HUES48 (cell line): ENCODE results near the gene MALAT1.

ENCODE experiments used
- H3K27ac ChIP-seq: one replicate; pipeline ENCODE4 v1.7.0; 2013; ENCODE audit warnings: low read depth, low read length, inconsistent platforms
- H3K27me3 ChIP-seq: 2 replicates; pipeline ENCODE4 v1.6.1; 2013; ENCODE audit warnings: mild to moderate bottlenecking, low read length; ENCODE audit not compliant: control insufficient read depth, insufficient read depth
- H3K36me3 ChIP-seq: 2 replicates; pipeline ENCODE4 v1.6.1; 2013; ENCODE audit warnings: low read length; ENCODE audit not compliant: control insufficient read depth, insufficient read depth
- H3K4me1 ChIP-seq: 2 replicates; pipeline ENCODE4 v1.6.1; 2013; ENCODE audit warnings: mild to moderate bottlenecking, low read length; ENCODE audit not compliant: control insufficient read depth, insufficient read depth
- H3K4me3 ChIP-seq: 2 replicates; pipeline ENCODE4 v1.5.1; 2013; ENCODE audit warnings: mild to moderate bottlenecking, low read depth, low read length
- H3K9ac ChIP-seq: 2 replicates; pipeline ENCODE4 v1.6.1; 2013; ENCODE audit warnings: mild to moderate bottlenecking, low read depth, low read length, moderate library complexity
- H3K9me3 ChIP-seq: 2 replicates; pipeline ENCODE4 v1.6.1; 2013; ENCODE audit warnings: low read length; ENCODE audit not compliant: control insufficient read depth, insufficient read depth

The MALAT1 gene

DNA sequence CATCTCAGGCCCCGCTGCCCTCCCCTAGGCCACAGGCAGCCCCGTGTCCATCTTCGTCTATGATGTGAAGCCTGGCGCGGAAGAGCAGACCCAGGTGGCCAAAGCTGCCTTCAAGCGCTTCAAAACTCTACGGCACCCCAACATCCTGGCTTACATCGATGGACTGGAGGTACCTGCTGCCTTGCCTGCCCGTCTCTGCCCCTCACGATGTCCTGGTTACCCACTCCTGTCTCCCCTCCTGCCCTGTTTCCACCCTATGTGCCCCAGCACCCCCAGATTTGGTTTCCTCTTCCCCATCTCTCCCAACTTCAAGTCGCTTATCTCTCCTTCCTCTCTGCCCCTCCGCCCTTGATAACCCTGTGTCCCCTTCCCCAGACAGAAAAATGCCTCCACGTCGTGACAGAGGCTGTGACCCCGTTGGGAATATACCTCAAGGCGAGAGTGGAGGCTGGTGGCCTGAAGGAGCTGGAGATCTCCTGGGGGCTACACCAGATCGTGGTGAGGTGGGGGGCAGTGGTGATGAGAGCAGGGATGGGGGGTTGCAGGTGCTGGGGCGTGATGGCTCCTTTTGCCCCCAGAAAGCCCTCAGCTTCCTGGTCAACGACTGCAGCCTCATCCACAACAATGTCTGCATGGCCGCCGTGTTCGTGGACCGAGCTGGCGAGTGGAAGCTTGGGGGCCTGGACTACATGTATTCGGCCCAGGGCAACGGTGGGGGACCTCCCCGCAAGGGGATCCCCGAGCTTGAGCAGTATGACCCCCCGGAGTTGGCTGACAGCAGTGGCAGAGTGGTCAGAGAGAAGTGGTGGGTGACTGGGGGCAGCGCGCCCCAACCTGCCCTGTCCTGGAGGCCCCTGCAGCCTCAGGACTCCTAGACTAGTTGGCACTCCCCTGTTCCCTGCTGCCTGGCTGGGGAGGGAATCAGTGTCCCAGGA, 27.0 kb downstream of the MALAT1 start:
- peak overlapping the region; percentile 85; the same call in 1 of the 2 replicates for H3K9ac ChIP-seq
- peaks cover 17% of the 10 kb centered on the region for H3K36me3 ChIP-seq
- H3K4me3 ChIP-seq: peak overlapping the region; percentile 91
- H3K4me1 ChIP-seq: peaks cover 4% of the 10 kb centered on the region; the same call in 1 of the 2 replicates
- H3K9me3 ChIP-seq: no peaks in the 10 kb centered on the region
- H3K27ac ChIP-seq: peak overlapping the region; percentile 84
- no peaks in the 10 kb centered on the region; the same call in 1 of the 2 replicates for H3K27me3 ChIP-seq

DNA sequence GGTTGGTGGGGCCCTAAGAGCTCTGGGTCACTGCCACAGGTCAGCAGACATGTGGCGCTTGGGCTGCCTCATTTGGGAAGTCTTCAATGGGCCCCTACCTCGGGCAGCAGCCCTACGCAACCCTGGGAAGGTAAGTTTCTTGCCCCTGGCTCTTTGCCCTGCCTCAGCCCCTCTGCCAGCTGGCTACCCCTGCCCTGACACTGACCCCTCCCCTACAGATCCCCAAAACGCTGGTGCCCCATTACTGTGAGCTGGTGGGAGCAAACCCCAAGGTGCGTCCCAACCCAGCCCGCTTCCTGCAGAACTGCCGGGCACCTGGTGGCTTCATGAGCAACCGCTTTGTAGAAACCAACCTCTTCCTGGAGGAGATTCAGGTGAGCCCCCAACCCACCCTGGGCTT, 27.9 kb downstream of the MALAT1 start:
- H3K36me3 ChIP-seq: peaks cover 27% of the 10 kb centered on the region
- H3K9me3 ChIP-seq: no peaks in the 10 kb centered on the region
- no peak overlapping the region for H3K27ac ChIP-seq
- H3K4me1 ChIP-seq: peaks cover 4% of the 10 kb centered on the region; the same call in 1 of the 2 replicates
- no peaks in the 10 kb centered on the region; the same call in 1 of the 2 replicates for H3K27me3 ChIP-seq
- no peak overlapping the region for H3K4me3 ChIP-seq
- no peak overlapping the region for H3K9ac ChIP-seq

DNA sequence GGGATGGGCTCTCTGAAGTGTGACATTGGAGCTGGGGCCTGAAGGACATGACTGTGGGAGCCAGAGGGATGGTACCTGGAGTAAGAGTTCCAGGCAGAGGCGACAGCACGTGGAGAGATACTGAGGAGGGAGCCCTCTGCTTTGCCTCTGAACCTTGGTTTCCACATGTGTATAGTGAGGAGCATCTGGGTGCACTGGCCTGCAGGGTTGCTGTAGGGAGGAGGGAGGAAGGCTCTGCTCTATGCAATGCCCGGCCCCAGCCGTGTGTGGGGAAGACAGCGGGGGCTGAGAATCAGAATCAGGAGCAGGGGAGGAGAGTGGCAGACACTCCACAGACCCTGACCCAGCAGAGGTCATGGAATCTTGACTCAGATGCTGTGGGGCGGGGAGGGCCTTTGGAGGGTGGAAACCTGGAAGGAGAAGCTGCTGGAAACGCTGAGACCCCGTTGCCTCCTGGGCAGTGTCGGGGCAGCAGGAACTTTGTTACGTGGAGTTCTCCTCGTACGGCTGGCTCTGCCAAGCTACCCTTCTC, 30.0 kb downstream of the MALAT1 start:
- Histone ChIP-seq H3K4me1 (peaks cover 4% of the 10 kb centered on the region; the same call in 1 of the 2 replicates), H3K9me3 (no peaks in the 10 kb centered on the region), H3K36me3 (peaks cover 43% of the 10 kb centered on the region), H3K9ac (no peak overlapping the region), H3K4me3 (no peak overlapping the region), H3K27me3 (no peaks in the 10 kb centered on the region; the same call in 1 of the 2 replicates), H3K27ac (no peak overlapping the region)

DNA sequence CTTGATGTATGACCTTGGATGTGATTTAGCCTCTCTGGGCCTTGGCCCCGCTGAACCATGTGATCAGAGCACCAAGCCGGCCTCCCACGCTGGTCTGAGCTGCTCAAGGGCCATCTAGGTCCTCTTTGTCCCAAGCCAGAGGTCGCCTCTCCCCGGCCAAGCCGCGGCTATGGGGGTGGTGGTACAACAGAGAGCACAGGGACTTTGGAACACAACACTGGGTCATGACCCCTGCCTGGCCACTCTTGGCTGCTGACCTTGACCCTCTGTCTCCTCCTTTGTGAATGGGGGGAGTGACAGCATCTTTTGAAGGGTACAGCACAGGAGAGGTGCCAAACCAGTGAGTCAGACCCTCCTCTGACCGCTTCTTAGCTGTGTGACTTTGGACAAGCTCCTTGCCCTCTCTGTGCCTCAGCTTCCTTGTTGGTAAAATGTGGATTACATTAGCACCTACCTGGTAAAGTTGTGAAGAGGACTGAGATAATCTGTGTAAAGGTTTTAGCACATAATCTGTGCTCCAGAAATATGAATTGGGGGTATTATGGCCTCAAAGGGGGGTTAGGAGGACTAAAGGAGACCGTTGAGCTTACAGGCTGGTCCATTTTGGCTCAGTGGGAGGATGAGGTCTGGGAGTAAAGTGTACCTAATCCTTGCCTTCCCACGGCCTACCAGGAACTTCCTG, 30.8 kb downstream of the MALAT1 start:
- H3K27ac ChIP-seq: no peak overlapping the region
- H3K9me3 ChIP-seq: no peaks in the 10 kb centered on the region

DNA sequence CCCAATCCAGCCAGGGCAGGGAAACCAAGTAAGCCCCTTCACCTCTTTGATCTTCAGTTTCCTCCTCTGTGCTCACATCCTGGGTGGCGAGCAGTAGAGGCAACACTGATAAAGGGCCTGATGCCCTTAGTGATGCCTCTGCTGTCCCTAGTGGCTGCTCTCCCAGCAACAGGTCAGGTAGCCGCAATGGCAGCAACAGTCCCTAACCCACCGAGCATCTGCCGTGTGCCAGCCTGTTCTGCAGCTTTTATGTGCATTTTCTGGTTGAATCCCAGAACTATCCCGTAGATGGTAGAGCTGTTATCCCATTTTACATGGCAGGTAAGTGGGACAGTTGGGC, 31.3 kb downstream of the MALAT1 start:
- H3K27ac ChIP-seq: no peak overlapping the region
- H3K27me3 ChIP-seq: no peaks in the 10 kb centered on the region
- H3K36me3 ChIP-seq: peaks cover 49% of the 10 kb centered on the region
- no peaks in the 10 kb centered on the region for H3K4me1 ChIP-seq
- H3K9me3 ChIP-seq: no peaks in the 10 kb centered on the region
- H3K4me3 ChIP-seq: no peak overlapping the region
- H3K9ac ChIP-seq: no peak overlapping the region

More for the DNA sequence above, 30.8 kb downstream of the MALAT1 start:
- H3K4me3 ChIP-seq: no peak overlapping the region
- no peak overlapping the region for H3K9ac ChIP-seq
- no peaks in the 10 kb centered on the region for H3K4me1 ChIP-seq
- no peaks in the 10 kb centered on the region for H3K27me3 ChIP-seq
- H3K36me3 ChIP-seq: peaks cover 44% of the 10 kb centered on the region

DNA sequence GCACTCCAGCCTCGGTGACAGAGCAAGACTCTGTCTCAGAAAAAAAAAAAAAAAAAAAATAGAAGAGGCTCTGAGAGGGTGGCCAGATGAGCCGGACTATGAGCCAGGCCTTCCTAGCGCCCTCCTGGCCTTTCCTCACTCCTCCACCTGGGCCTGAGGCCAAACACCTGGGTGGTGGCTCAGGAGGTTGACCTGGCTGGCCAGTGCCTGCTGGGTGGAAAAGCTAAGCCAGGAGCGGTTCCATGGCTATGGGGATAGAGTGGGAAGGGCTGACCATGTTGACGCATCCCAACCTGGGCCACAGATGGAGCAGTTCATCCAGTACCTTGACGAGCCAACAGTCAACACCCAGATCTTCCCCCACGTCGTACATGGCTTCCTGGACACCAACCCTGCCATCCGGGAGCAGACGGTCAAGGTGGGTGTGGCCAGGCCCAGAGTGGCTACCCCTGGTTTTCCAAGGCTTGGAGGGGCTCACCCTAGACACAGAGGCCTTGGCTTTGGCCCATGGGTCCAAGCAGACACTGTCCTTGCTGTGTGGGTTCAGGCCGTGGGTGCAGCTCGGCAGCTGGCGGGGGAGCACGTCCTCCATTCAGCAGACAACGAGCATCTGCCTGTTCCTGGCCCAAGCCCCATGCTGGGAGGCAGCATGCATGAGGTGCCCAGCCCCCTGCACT, 33.7 kb downstream of the MALAT1 start:
- no peak overlapping the region for H3K4me3 ChIP-seq
- H3K4me1 ChIP-seq: no peaks in the 10 kb centered on the region
- H3K9me3 ChIP-seq: no peaks in the 10 kb centered on the region
- H3K27me3 ChIP-seq: no peaks in the 10 kb centered on the region
- H3K9ac ChIP-seq: no peak overlapping the region
- H3K27ac ChIP-seq: no peak overlapping the region
- peaks cover 61% of the 10 kb centered on the region for H3K36me3 ChIP-seq

DNA sequence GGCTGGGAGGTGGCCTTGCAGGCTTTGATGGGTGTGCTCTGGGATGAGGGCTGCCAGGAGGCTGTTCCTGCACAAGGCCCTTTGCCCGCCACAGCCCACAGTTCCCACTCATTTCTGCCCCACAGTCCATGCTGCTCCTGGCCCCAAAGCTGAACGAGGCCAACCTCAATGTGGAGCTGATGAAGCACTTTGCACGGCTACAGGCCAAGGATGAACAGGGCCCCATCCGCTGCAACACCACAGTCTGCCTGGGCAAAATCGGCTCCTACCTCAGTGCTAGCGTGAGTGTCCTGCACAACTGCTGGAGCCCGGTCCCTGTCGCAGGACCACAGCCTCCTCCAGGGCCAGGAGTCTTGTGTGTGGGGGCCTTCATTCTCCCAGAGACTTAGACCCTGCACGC, 36.3 kb downstream of the MALAT1 start:
- peaks cover 17% of the 10 kb centered on the region for H3K27me3 ChIP-seq
- no peak overlapping the region for H3K4me3 ChIP-seq
- no peaks in the 10 kb centered on the region for H3K9me3 ChIP-seq
- peaks cover 63% of the 10 kb centered on the region for H3K36me3 ChIP-seq
- no peaks in the 10 kb centered on the region for H3K4me1 ChIP-seq
- H3K27ac ChIP-seq: no peak overlapping the region
- H3K9ac ChIP-seq: no peak overlapping the region

DNA sequence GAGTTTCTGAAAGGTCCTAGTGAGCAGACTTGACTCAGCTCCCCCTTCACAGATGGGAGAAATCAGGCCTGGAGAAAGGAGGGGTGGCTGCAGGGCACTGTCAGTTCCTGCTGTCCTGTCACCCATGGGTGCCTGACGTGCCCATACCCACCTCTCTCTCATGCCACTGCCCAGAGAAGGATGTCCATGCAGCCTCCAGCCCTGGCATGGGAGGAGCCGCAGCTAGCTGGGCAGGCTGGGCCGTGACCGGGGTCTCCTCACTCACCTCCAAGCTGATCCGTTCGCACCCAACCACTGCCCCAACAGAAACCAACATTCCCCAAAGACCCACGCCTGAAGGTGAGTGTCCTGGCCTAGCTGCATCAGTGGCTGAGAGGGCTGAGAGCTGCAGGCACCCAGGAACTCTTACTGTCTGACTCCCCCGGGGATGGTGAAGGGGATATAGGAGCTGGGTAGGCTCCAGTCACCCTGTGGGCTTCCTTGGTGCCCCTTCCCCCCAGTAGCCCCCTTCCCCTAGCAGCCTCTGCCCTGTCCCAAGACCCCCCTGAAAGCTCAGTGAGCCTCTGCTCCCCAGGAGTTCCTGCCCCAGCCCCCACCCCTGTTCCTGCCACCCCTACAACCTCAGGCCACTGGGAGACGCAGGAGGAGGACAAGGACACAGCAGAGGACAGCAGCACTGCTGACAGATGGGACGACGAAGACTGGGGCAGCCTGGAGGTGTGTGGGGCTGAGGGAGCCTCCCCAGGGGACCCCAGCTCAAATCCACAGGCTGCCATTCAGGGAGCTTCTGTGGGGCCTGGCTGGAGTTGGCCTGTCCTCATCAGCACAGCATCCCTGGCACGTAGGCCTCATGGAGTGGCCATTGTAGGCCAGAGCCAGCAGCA, 37.8 kb downstream of the MALAT1 start:
- 0 out of 2 replicates have a peak, but pooled peaks cover 3% of the 10 kb centered on the region for H3K4me1 ChIP-seq
- no peaks in the 10 kb centered on the region for H3K9me3 ChIP-seq
- peaks cover 49% of the 10 kb centered on the region for H3K36me3 ChIP-seq
- no peak overlapping the region for H3K9ac ChIP-seq
- H3K27ac ChIP-seq: no peak overlapping the region
- peaks cover 25% of the 10 kb centered on the region for H3K27me3 ChIP-seq
- H3K4me3 ChIP-seq: no peak overlapping the region

DNA sequence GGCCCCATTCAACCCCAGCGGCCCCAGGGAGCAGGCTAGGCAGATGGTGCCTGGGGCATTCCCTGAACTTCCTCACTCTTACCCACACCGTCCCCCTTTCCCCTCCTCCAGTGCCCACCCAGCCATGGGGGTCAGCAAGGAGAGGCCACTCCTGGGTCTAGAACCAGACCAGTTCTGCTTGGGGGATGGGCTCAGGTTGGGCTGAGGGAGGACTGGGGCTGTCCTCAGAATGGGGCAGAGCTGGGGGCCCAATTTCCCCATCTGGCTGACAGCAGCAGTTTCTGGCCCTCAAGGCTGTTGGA, 38.4 kb downstream of the MALAT1 start:
- Histone ChIP-seq H3K9me3 (no peaks in the 10 kb centered on the region), H3K27me3 (peaks cover 25% of the 10 kb centered on the region), H3K27ac (no peak overlapping the region), H3K9ac (no peak overlapping the region), H3K4me3 (no peak overlapping the region), H3K36me3 (peaks cover 46% of the 10 kb centered on the region), H3K4me1 (0 out of 2 replicates have a peak, but pooled peaks cover 3% of the 10 kb centered on the region)

DNA sequence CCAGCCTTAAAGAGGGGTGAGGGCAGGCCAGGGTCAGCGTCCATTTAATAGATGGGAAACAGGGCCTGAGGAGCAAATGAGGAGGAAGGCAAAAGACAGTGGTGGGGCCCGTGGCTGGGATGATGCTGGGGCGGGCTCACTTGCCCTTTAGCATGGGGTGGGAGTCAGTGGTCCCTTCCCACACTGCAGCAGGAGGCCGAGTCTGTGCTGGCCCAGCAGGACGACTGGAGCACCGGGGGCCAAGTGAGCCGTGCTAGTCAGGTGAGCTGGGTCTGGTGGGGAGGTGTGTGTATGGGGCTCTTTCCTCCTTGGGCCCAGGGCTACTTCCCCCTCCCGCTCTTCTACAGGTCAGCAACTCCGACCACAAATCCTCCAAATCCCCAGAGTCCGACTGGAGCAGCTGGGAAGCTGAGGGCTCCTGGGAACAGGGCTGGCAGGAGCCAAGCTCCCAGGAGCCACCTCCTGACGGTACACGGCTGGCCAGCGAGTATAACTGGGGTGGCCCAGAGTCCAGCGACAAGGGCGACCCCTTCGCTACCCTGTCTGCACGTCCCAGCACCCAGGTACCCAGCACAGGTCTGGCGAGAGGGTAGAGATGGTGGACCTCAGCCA, 38.9 kb downstream of the MALAT1 start:
- H3K27me3 ChIP-seq: peaks cover 25% of the 10 kb centered on the region
- no peak overlapping the region for H3K27ac ChIP-seq
- H3K4me1 ChIP-seq: 0 out of 2 replicates have a peak, but pooled peaks cover 3% of the 10 kb centered on the region
- H3K9ac ChIP-seq: no peak overlapping the region
- H3K36me3 ChIP-seq: peaks cover 41% of the 10 kb centered on the region
- H3K9me3 ChIP-seq: no peaks in the 10 kb centered on the region
- no peak overlapping the region for H3K4me3 ChIP-seq
